C4-2B (cell line): ENCODE results near the gene ZBTB6.
"Not testable (repeated sequence)": the region's sequence is repeated elsewhere in the genome, so short reads cannot be mapped to it uniquely, and the experiment has no call there.

ENCODE experiments used
- H3K27ac ChIP-seq: fragments of 450-650 bp; 2 replicates; pipeline ENCODE4 v1.5.1; 2017
- CTCF ChIP-seq: fragments of 450-650 bp; conservative IDR thresholded peaks from 2 replicates; pipeline ENCODE4 v1.5.1; 2017; ENCODE audit warnings: mild to moderate bottlenecking
- ZFX ChIP-seq: fragments of 450-650 bp; IDR thresholded peaks from 2 replicates; pipeline ENCODE4 v1.6.1; 2017

ZBTB6 gene

GRCh38 chr9:122922713-122923112 lies 9.6 kb upstream of the ZBTB6 start:
- no peak overlapping the region for H3K27ac ChIP-seq

GRCh38 chr9:122918310-122918709 lies 5.2 kb upstream of the ZBTB6 start:
- TF ChIP-seq ZFX (no peak), CTCF (no peak)
- H3K27ac ChIP-seq, result no peak overlapping the region

More at GRCh38 chr9:122922713-122923112, 9.6 kb upstream of the ZBTB6 start:
- no peak for TF ChIP-seq CTCF
- TF ChIP-seq ZFX, result no peak

- TF ChIP-seq CTCF (no peak), ZFX (no peak)
- peak overlapping the region; percentile 79 for H3K27ac ChIP-seq
Observed at GRCh38 chr9:122912671-122912963, 506 bp downstream of the ZBTB6 start.

- not testable (repeated sequence) for H3K27ac ChIP-seq
Observed at GRCh38 chr9:122906122-122906521, 7.0 kb downstream of the ZBTB6 start.

- H3K27ac ChIP-seq, result peak within 1 kb of the TSS; percentile 90
Observed at GRCh38 chr9:122904823-122905710, 8.1 kb downstream of the ZBTB6 start, which contains the start of gene RC3H2. TSS of gene RC3H2 (minus strand) at chr9:122905359. CDS start at chr9:122897509, 7,850 bp downstream.

GRCh38 chr9:122904466-122904822 lies 8.7 kb downstream of the ZBTB6 start:
- TF ChIP-seq ZFX, result no peak
- no peak for TF ChIP-seq CTCF
- H3K27ac ChIP-seq, result peak overlapping the region; percentile 90

More at GRCh38 chr9:122904823-122905710, 8.1 kb downstream of the ZBTB6 start, which contains the start of gene RC3H2:
- TF ChIP-seq CTCF (no peak), ZFX (peak; percentile 96)

GRCh38 chr9:122900791-122901190 lies 12.3 kb downstream of the ZBTB6 start:
- no peak for TF ChIP-seq ZFX
- no peak for TF ChIP-seq CTCF
- H3K27ac ChIP-seq, result no peak overlapping the region

- TF ChIP-seq CTCF (no peak), ZFX (no peak)
- H3K27ac ChIP-seq, result no peak overlapping the region
Observed at GRCh38 chr9:122897969-122898368, 15.2 kb downstream of the ZBTB6 start.
